ENCODE data around the gene TMEM39A. TPM values are rescaled to one million over a fixed set of nuclear protein-coding genes. Genes with fewer than 3 reads are reported as not detected.

TMEM39A gene
- total RNA-seq, 3 donors from 2014 or later: 30.2 to 53.7 (median 36.4) TPM

DNA sequence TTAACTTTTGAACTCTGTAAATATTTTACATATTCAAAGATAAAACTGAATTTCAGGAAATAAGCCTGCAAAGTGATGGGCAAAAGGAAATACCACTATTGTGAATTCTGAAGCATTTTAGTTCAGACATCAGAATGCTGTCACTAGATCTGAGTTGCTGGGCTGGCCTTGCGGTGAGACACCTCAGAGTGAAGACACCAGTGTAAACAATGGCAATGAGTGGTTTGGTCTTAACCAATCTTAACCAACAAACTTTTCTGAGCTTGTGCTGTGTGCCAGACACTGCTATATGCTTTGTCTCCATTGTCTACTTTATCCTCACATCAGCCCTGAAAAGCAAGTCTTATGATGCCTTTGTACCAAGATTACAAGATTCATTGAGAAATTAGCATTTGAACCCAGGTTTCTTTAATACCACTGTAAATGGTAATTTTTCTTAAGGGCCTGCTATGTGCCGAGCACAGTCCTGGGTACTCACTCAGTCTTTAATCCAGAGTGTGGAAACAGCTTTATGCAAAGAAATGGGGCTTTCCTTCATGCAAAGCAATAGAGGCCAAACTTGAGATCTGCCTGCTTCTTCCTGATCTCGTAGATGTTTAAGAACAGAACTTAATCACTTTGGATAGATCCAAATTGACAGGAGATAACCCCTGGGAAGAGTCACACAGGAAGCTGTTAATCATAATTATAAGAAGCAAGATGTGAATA, 55.0 kb downstream of the TMEM39A start:
- Histone ChIP-seq H3K36me3 (no peaks in the 10 kb centered on the region), H3K4me1 (no peaks in the 10 kb centered on the region), H3K9me3 (no peaks in the 10 kb centered on the region), H3K4me3 (no peak overlapping the region), H3K27me3 (no peaks in the 10 kb centered on the region), H3K27ac (no peak overlapping the region)
- intact Hi-C loops (cut with DNase I; ENCODE audit: low total_unique reads): no loop called here
- DNase-seq (ENCODE audit: low spot score in 2 of 2): no peak
- no peak for TF ChIP-seq POLR2AphosphoS5 (IDR thresholded peaks at IDR 0.05)
- TF ChIP-seq, protein P1, sequence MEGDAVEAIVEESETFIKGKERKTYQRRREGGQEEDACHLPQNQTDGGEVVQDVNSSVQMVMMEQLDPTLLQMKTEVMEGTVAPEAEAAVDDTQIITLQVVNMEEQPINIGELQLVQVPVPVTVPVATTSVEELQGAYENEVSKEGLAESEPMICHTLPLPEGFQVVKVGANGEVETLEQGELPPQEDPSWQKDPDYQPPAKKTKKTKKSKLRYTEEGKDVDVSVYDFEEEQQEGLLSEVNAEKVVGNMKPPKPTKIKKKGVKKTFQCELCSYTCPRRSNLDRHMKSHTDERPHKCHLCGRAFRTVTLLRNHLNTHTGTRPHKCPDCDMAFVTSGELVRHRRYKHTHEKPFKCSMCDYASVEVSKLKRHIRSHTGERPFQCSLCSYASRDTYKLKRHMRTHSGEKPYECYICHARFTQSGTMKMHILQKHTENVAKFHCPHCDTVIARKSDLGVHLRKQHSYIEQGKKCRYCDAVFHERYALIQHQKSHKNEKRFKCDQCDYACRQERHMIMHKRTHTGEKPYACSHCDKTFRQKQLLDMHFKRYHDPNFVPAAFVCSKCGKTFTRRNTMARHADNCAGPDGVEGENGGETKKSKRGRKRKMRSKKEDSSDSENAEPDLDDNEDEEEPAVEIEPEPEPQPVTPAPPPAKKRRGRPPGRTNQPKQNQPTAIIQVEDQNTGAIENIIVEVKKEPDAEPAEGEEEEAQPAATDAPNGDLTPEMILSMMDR (IDR thresholded peaks at IDR 0.05): no peak
- TF ChIP-seq POLR2A (IDR thresholded peaks at IDR 0.05): no peak

DNA sequence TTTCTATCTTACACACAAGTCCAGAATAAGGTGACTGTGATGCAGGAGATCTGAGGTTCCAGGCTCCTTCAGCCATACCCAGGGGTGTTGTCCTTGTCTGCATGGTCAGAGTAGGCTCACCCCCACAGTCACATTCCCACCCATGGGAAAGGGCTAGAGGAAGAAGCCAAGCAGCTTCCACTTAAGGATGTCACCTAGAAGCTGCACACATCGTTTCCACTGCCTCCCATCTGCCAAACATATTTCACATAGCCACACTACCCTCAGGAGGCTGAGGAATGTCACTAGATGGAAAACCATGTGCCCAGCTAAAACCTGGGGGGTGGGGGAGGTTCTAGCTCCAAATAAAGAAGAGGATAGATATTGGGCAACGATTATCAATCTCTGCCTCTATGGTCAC, 58.1 kb downstream of the TMEM39A start:
- no peak for DNase-seq (ENCODE audit: low spot score in 2 of 2)
- Histone ChIP-seq H3K27me3 (no peaks in the 10 kb centered on the region), H3K4me1 (no peaks in the 10 kb centered on the region), H3K4me3 (no peak overlapping the region), H3K27ac (no peak overlapping the region), H3K36me3 (no peaks in the 10 kb centered on the region), H3K9me3 (no peaks in the 10 kb centered on the region)
- TF ChIP-seq, protein P1 (IDR thresholded peaks at IDR 0.05): no peak
- TF ChIP-seq POLR2A (IDR thresholded peaks at IDR 0.05): no peak
- TF ChIP-seq POLR2AphosphoS5 (IDR thresholded peaks at IDR 0.05): no peak
- intact Hi-C loops (cut with DNase I; ENCODE audit: low total_unique reads): no loop called here

DNA sequence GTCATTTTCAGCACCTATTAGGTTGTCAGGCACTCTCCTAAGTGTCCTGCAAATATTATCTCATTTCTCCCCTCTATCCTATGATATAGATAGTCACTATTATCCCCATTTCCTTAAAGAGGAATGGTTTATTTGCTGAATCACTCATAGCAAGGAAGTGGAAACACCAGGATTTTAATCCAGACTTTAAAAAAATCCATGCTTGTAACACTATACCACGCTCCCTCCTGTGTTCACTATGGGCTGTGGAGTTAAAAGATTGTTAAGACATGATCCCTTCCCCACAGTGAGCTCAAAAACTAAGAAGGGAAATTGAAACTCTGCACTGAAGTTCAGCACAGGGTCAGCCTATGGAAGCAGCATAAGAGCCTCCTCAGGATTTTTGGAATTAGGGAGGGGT, 60.2 kb downstream of the TMEM39A start:
- Histone ChIP-seq H3K27me3 (no peaks in the 10 kb centered on the region), H3K27ac (no peak overlapping the region), H3K36me3 (no peaks in the 10 kb centered on the region), H3K4me3 (no peak overlapping the region), H3K9me3 (no peaks in the 10 kb centered on the region), H3K4me1 (no peaks in the 10 kb centered on the region)
- intact Hi-C loops (cut with DNase I; ENCODE audit: low total_unique reads): no loop called here
- no peak for TF ChIP-seq POLR2A (IDR thresholded peaks at IDR 0.05)
- no peak for TF ChIP-seq POLR2AphosphoS5 (IDR thresholded peaks at IDR 0.05)
- TF ChIP-seq, protein P1 (IDR thresholded peaks at IDR 0.05): no peak
- no peak for DNase-seq (ENCODE audit: low spot score in 2 of 2)

DNA sequence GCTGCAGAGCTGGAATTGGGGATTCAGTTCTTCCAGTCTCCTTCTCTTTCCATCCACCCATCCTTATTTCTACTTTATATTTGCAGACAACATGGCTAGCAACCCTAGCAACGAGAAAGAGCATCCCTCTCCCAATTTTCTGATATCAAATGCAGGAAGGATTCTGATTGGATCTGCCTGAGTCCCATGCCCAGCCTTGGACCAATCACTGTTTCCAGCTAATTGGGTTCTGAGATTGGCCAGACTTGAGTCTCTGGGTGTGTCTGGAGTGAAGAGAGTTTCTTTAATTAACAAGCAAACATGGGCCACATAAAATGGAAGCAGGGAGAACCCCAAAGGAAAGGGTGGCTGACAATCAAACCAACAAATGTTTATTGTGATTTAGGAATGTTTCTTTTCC, 60.6 kb downstream of the TMEM39A start:
- intact Hi-C loops (cut with DNase I; ENCODE audit: low total_unique reads): no loop called here
- Histone ChIP-seq H3K27me3 (no peaks in the 10 kb centered on the region), H3K4me3 (no peak overlapping the region), H3K27ac (no peak overlapping the region), H3K4me1 (no peaks in the 10 kb centered on the region), H3K9me3 (no peaks in the 10 kb centered on the region), H3K36me3 (no peaks in the 10 kb centered on the region)
- TF ChIP-seq, protein P1 (IDR thresholded peaks at IDR 0.05): no peak
- no peak for TF ChIP-seq POLR2A (IDR thresholded peaks at IDR 0.05)
- TF ChIP-seq POLR2AphosphoS5 (IDR thresholded peaks at IDR 0.05): no peak
- no peak for DNase-seq (ENCODE audit: low spot score in 2 of 2)

DNA sequence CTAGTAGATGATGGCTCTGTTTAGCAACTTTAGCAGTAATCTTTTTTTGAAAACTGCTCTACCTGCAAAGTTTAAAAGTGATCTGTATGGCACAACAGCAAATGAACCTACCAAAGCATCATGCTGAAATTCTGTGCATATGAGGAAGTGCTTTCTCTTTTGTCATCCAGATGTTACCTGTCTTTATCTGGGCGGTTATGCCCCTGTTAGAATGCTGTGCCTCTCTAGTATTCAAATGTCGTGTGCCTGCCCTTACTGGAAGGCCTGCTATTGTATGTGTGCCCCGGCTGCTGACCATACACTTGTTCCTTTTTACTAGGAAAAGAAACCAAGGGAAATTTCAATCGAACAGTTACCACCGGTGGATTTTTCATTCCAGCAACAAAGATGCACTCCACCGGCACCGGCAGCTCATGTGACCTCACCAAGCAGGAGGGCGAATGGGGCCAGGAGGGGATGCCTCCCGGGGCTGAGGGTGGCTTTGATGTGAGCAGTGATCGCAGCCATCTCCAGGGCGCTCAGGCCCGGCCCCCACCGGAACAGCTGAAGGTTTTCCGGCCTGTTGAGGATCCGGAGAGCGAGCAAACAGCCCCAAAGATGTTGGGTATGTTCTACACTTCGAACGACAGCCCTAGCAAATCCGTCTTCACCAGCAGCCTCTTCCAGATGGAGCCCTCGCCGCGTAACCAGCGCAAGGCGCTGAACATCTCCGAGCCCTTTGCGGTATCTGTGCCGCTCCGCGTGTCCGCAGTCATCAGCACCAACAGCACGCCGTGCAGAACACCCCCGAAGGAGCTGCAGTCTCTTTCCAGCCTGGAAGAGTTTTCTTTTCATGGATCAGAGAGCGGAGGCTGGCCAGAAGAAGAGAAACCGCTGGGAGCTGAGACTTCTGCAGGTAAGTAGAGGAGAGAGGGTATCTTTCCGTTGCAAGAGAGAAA, 61.6 kb downstream of the TMEM39A start:
- Histone ChIP-seq H3K27me3 (no peaks in the 10 kb centered on the region), H3K27ac (no peak overlapping the region), H3K36me3 (no peaks in the 10 kb centered on the region), H3K4me3 (no peak overlapping the region), H3K9me3 (no peaks in the 10 kb centered on the region), H3K4me1 (no peaks in the 10 kb centered on the region)
- no peak for TF ChIP-seq POLR2AphosphoS5 (IDR thresholded peaks at IDR 0.05)
- TF ChIP-seq, protein P1 (IDR thresholded peaks at IDR 0.05): no peak
- no peak for TF ChIP-seq POLR2A (IDR thresholded peaks at IDR 0.05)
- intact Hi-C loops (cut with DNase I; ENCODE audit: low total_unique reads): no loop called here
- no peak for DNase-seq (ENCODE audit: low spot score in 2 of 2)

All from breast epithelium (tissue), 4 donors.